Neuron (in vitro differentiated cells): ENCODE data around the gene HSDL1.

Experiments
- H2AFZ ChIP-seq: one replicate; pipeline ENCODE4 v1.6.1; 2013; ENCODE audit warnings: low read depth, mild to moderate bottlenecking, inconsistent platforms, low read length, moderate library complexity
- H3K27me3 ChIP-seq: one replicate; pipeline ENCODE4 v1.6.1; 2013; ENCODE audit warnings: low read length; ENCODE audit not compliant: insufficient read depth
- H3K36me3 ChIP-seq: one replicate; pipeline ENCODE4 v1.6.1; 2013; ENCODE audit warnings: low read length; ENCODE audit not compliant: insufficient read depth
- H3K4me1 ChIP-seq: one replicate; pipeline ENCODE4 v1.6.1; 2013; ENCODE audit warnings: low read length; ENCODE audit not compliant: insufficient read depth
- H3K4me3 ChIP-seq: 2 replicates; pipeline ENCODE4 v1.5.1; 2013; ENCODE audit warnings: mild to moderate bottlenecking, low read length, moderate library complexity
- H3K9me3 ChIP-seq: one replicate; pipeline ENCODE4 v1.6.1; 2013; ENCODE audit warnings: low read length

The HSDL1 gene

GRCh38 chr16:84085773-84086172, 59.2 kb downstream of the HSDL1 start:
- H3K4me1 ChIP-seq, result no peaks in the 10 kb centered on the region
- no peaks in the 10 kb centered on the region for H3K9me3 ChIP-seq
- H2AFZ ChIP-seq, result no peak overlapping the region
- H3K4me3 ChIP-seq, result no peak overlapping the region
- H3K27me3 ChIP-seq, result no peaks in the 10 kb centered on the region
- peaks cover 77% of the 10 kb centered on the region for H3K36me3 ChIP-seq

DNA sequence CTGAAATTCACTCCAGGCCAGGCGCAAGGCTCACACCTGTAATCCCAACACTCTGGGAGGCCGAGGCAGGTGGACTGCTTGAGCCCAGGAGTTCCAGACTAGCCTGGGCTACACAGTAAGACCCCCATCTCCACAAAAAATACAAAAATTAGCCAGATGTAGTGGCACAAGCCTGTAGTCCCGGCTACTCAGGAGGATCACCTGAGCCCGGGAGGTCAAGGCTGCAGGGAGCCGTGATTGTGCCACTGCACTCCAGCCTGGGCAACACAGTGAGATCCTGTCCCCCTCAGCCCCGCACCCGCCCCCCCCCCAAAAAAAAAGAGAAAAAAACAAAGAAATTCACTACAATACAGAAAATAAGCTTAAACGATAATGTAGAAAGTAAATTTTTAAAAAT, 59.7 kb downstream of the HSDL1 start:
- Histone ChIP-seq H3K36me3 (peaks cover 78% of the 10 kb centered on the region), H2AFZ (no peak overlapping the region), H3K27me3 (no peaks in the 10 kb centered on the region), H3K4me1 (no peaks in the 10 kb centered on the region), H3K4me3 (no peak overlapping the region), H3K9me3 (no peaks in the 10 kb centered on the region)

- Histone ChIP-seq H3K4me3 (no peak overlapping the region), H3K27me3 (no peaks in the 10 kb centered on the region), H2AFZ (no peak overlapping the region), H3K4me1 (no peaks in the 10 kb centered on the region), H3K36me3 (peaks cover 78% of the 10 kb centered on the region), H3K9me3 (no peaks in the 10 kb centered on the region)
These were observed 60.3 kb downstream of the HSDL1 start for GRCh38 chr16:84084570-84085270.

DNA sequence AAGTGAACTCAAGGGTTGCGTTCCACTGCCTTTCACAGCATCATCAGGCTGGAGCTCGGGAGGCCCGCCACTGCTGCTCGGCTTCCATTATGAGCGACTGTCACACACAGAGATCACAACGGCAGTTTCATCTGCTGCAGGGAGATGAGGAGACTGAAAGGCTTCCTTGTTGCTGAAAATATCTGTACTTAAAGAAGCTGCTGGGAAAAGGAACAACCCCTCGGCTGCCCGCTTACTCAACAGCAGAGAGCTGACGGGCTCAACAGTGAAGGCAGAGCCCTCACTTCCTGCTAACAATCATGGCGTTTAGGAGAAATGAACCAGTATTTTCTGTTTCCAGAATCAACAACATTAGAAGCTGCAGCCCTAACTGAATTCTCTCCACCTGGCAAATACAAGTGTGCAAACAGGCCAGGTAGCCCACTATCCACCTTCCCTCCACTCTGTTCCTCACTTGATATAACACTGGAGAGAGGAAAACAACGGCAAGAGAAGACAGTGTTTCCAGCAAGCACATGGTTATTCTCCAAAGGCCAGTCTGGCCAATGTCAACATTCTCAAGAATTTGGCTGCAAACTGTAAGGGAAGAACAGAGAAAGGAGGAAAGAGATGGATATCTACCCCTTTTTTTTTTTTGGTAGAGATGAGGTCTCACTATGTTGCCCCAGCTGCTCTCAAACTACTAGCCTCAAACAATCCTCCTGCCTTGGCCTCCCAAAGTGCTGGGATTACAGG, 62.0 kb downstream of the HSDL1 start:
- Histone ChIP-seq H3K9me3 (peaks cover under 1% of the 10 kb centered on the region), H3K4me3 (no peak overlapping the region), H3K27me3 (no peaks in the 10 kb centered on the region), H2AFZ (no peak overlapping the region), H3K4me1 (no peaks in the 10 kb centered on the region), H3K36me3 (peaks cover 75% of the 10 kb centered on the region)

DNA sequence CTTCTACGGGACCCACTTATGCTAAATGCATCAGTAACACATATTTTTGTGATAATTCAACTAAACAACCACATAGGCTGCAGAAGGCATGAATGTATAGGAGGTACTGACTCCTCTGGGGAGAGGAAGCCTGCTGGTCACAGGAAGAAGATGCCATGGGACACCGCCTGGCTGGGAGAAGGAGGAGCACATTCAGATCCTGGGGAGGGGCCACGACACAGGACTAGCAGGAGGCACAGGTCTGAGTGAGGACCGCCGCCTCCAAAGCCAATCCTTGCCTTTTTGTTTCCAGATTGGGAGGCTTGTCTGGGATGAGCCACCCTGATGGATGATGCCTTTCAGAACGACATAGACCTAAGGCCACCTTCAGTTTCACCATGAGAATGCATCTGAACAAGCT, 62.9 kb downstream of the HSDL1 start:
- Histone ChIP-seq H3K4me1 (no peaks in the 10 kb centered on the region), H2AFZ (no peak overlapping the region), H3K36me3 (peaks cover 71% of the 10 kb centered on the region), H3K4me3 (no peak overlapping the region), H3K27me3 (no peaks in the 10 kb centered on the region), H3K9me3 (peaks cover 2% of the 10 kb centered on the region)

- no peak overlapping the region for H3K4me3 ChIP-seq
- no peaks in the 10 kb centered on the region for H3K27me3 ChIP-seq
- peaks cover 2% of the 10 kb centered on the region for H3K9me3 ChIP-seq
- peaks cover 65% of the 10 kb centered on the region for H3K36me3 ChIP-seq
- H2AFZ ChIP-seq, result no peak overlapping the region
- H3K4me1 ChIP-seq, result no peaks in the 10 kb centered on the region
These were observed 63.5 kb downstream of the HSDL1 start for GRCh38 chr16:84081446-84081989.

DNA sequence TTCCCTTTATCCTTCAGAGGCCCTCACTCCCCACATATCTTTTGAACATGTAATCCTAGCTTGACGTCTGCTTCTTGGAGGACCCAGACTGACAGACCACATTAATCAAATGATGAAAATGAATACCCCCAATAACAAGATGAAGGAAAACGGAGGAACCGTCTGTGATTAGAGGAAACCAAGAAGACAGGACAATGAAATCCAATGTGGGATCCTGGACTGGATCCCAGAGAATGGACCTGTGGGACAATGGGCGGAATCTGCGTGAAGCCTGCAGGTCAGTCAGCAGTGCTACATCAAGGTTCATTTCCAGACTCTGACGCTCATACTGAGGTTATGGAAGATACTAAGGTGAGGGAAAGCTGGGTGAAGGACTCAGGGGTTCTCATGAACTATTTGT, 64.2 kb downstream of the HSDL1 start:
- no peaks in the 10 kb centered on the region for H3K4me1 ChIP-seq
- no peak overlapping the region for H3K4me3 ChIP-seq
- no peak overlapping the region for H2AFZ ChIP-seq
- H3K27me3 ChIP-seq, result no peaks in the 10 kb centered on the region
- H3K36me3 ChIP-seq, result peaks cover 61% of the 10 kb centered on the region
- H3K9me3 ChIP-seq, result peaks cover 2% of the 10 kb centered on the region

GRCh38 chr16:84080378-84080777, 64.6 kb downstream of the HSDL1 start:
- H3K27me3 ChIP-seq, result no peaks in the 10 kb centered on the region
- H3K4me1 ChIP-seq, result no peaks in the 10 kb centered on the region
- peaks cover 2% of the 10 kb centered on the region for H3K9me3 ChIP-seq
- H3K4me3 ChIP-seq, result no peak overlapping the region
- H2AFZ ChIP-seq, result no peak overlapping the region
- H3K36me3 ChIP-seq, result peaks cover 64% of the 10 kb centered on the region

- no peaks in the 10 kb centered on the region for H3K27me3 ChIP-seq
- H2AFZ ChIP-seq, result no peak overlapping the region
- H3K36me3 ChIP-seq, result peaks cover 71% of the 10 kb centered on the region
- H3K4me1 ChIP-seq, result no peaks in the 10 kb centered on the region
- H3K4me3 ChIP-seq, result no peak overlapping the region
- peaks cover 2% of the 10 kb centered on the region for H3K9me3 ChIP-seq
These were observed 65.3 kb downstream of the HSDL1 start for GRCh38 chr16:84079664-84080063.

DNA sequence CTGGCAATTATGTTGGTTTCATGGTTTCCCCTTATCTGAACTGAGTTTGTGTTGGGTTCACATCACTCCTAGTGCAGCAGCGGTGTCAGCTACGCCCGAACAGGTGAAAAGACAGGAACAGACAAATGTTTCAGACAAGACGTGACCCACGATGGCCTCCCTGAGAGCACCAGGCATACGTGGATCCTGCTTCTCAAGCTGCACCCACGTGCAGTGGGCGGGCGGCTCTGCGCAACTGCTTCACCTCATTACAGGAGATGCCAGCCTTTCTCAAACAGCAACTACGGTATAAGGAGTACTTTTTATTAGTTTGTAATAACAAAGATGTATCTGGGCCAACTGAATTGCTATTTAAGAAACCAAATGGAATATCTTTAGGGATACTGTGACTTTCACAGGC, 69.6 kb downstream of the HSDL1 start:
- no peak overlapping the region for H2AFZ ChIP-seq
- peaks cover 2% of the 10 kb centered on the region for H3K9me3 ChIP-seq
- H3K36me3 ChIP-seq, result peaks cover 60% of the 10 kb centered on the region
- no peaks in the 10 kb centered on the region for H3K4me1 ChIP-seq
- no peak overlapping the region for H3K4me3 ChIP-seq
- H3K27me3 ChIP-seq, result no peaks in the 10 kb centered on the region

GRCh38 chr16:84074721-84075120, 70.3 kb downstream of the HSDL1 start:
- H3K36me3 ChIP-seq, result peaks cover 59% of the 10 kb centered on the region
- H3K4me3 ChIP-seq, result no peak overlapping the region
- peaks cover 2% of the 10 kb centered on the region for H3K9me3 ChIP-seq
- no peak overlapping the region for H2AFZ ChIP-seq
- no peaks in the 10 kb centered on the region for H3K27me3 ChIP-seq
- no peaks in the 10 kb centered on the region for H3K4me1 ChIP-seq
